ENCODE data around the gene IFNLR1.
A peak's percentile ranks its signal among the peaks of the same experiment; 100 is the strongest.

IFNLR1 gene

DNA sequence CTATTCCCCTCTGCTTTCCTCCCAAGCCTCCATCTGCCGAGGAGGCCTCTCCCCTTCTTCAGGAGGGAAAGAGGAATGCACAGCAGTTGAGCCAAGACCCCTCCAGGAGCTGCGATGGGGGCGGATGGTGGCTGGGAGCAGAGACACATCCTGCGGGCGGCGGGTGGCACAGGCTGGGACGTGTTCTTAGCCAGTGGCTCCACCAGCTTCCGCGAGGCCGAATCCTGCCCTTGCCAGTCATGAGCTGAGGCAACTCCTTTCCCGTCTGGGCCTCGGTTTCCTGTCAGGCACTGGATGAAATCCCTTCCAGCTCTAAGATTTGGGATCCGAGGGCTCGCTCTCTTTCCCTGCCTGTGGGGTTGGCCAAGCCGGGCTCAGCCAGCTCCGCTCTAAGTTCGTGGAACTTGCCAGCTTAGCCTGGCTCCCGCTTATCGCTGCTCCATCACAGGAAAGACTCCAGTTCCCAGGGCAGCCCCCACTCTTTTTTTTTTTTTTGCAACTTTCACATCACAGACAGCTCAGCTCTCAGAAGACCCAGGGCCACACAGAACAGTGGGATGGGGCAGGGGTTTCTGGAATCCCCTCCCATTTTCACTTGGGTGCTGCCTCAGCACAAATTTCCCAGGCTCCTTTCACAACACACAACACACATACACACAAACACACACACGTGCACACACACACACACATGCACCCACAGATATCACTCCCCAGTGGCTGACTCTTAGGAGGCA lies 75.7 kb downstream of the IFNLR1 start:
- ATAC-seq (ENCODE audit: low read depth): no peak
- H3K27ac ChIP-seq (ENCODE audit: poor library complexity, severe bottlenecking): peak overlapping the region; percentile 14
- no peaks in the 10 kb centered on the region for H3K9me3 ChIP-seq (ENCODE audit: severe bottlenecking)
- no peak overlapping the region for H3K4me3 ChIP-seq (ENCODE audit: severe bottlenecking)
- H3K27me3 ChIP-seq (ENCODE audit: insufficient read depth, poor library complexity, severe bottlenecking): no peaks in the 10 kb centered on the region
- H3K36me3 ChIP-seq (ENCODE audit: low read depth): no peaks in the 10 kb centered on the region
- no peak for TF ChIP-seq CTCF (IDR thresholded peaks at IDR 0.05; ENCODE audit: poor library complexity, severe bottlenecking)
- no peak for DNase-seq (ENCODE audit: low spot score)
- H3K4me1 ChIP-seq (ENCODE audit: insufficient read depth, poor library complexity, severe bottlenecking): peaks cover 23% of the 10 kb centered on the region

GRCh38 chr1:24110642-24111261 lies 76.3 kb downstream of the IFNLR1 start:
- Histone ChIP-seq H3K4me1 (ENCODE audit: insufficient read depth, poor library complexity, severe bottlenecking) (peaks cover 23% of the 10 kb centered on the region), H3K9me3 (ENCODE audit: severe bottlenecking) (no peaks in the 10 kb centered on the region), H3K4me3 (ENCODE audit: severe bottlenecking) (no peak overlapping the region), H3K36me3 (ENCODE audit: low read depth) (no peaks in the 10 kb centered on the region), H3K27ac (ENCODE audit: poor library complexity, severe bottlenecking) (no peak overlapping the region), H3K27me3 (ENCODE audit: insufficient read depth, poor library complexity, severe bottlenecking) (no peaks in the 10 kb centered on the region)
- DNase-seq (ENCODE audit: low spot score) (no peak), ATAC-seq (ENCODE audit: low read depth) (no peak)
- no peak for TF ChIP-seq CTCF (IDR thresholded peaks at IDR 0.05; ENCODE audit: poor library complexity, severe bottlenecking)

GRCh38 chr1:24109686-24110475 lies 77.2 kb downstream of the IFNLR1 start:
- TF ChIP-seq CTCF (IDR thresholded peaks at IDR 0.05; ENCODE audit: poor library complexity, severe bottlenecking): no peak
- Histone ChIP-seq H3K27ac (ENCODE audit: poor library complexity, severe bottlenecking) (peak overlapping the region; percentile 51), H3K4me1 (ENCODE audit: insufficient read depth, poor library complexity, severe bottlenecking) (peaks cover 23% of the 10 kb centered on the region), H3K9me3 (ENCODE audit: severe bottlenecking) (no peaks in the 10 kb centered on the region), H3K4me3 (ENCODE audit: severe bottlenecking) (no peak overlapping the region), H3K27me3 (ENCODE audit: insufficient read depth, poor library complexity, severe bottlenecking) (no peaks in the 10 kb centered on the region), H3K36me3 (ENCODE audit: low read depth) (no peaks in the 10 kb centered on the region)
- DNase-seq (ENCODE audit: low spot score) (no peak), ATAC-seq (ENCODE audit: low read depth) (no peak)

- no peaks in the 10 kb centered on the region for H3K27me3 ChIP-seq (ENCODE audit: insufficient read depth, poor library complexity, severe bottlenecking)
- H3K27ac ChIP-seq (ENCODE audit: poor library complexity, severe bottlenecking): peak overlapping the region; percentile 51
- no peak overlapping the region for H3K4me3 ChIP-seq (ENCODE audit: severe bottlenecking)
- DNase-seq (ENCODE audit: low spot score): no peak
- no peaks in the 10 kb centered on the region for H3K36me3 ChIP-seq (ENCODE audit: low read depth)
- no peak for ATAC-seq (ENCODE audit: low read depth)
- no peaks in the 10 kb centered on the region for H3K9me3 ChIP-seq (ENCODE audit: severe bottlenecking)
- TF ChIP-seq CTCF (IDR thresholded peaks at IDR 0.05; ENCODE audit: poor library complexity, severe bottlenecking): no peak
- H3K4me1 ChIP-seq (ENCODE audit: insufficient read depth, poor library complexity, severe bottlenecking): peaks cover 23% of the 10 kb centered on the region
Measured at GRCh38 chr1:24109166-24109483, 78.0 kb downstream of the IFNLR1 start.

Data from RWPE2 (cell line).